Activated CD4-positive, alpha-beta memory T cell treated with anti-CD3 and anti-CD28 coated beads for 36 hours (primary cell): ENCODE results near the gene ZACN. TPM values are rescaled to one million over a fixed set of nuclear protein-coding genes. Genes with fewer than 3 reads are reported as not detected.

ENCODE experiments used
- CTCF ChIA-PET: fragments of 350-600 bp; sonication (Branson Sonifier 250); formaldehyde crosslinking; loops from one replicate; lab custom pipeline; 2021; ENCODE audit warnings: antibody characterized with exemption, inconsistent platforms; lab: Charles Lee
- POLR2A ChIA-PET: fragments of 350-600 bp; sonication (Branson Sonifier 250); formaldehyde crosslinking; loops from one replicate; lab custom pipeline; 2021; ENCODE audit warnings: antibody characterized with exemption; lab: Charles Lee
- DNase-seq: peaks from one replicate; pipeline ENCODE4 v3.0.0-alpha.2; 2020
- H3K27ac Mint-ChIP-seq: one replicate; pipeline ENCODE4 v1.8.0; 2021; ENCODE audit warnings: mixed read lengths
- H3K27me3 Mint-ChIP-seq: one replicate; pipeline ENCODE4 v1.8.0; 2021; ENCODE audit warnings: mixed read lengths
- H3K36me3 Mint-ChIP-seq: one replicate; pipeline ENCODE4 v1.8.0; 2021; ENCODE audit warnings: mixed read lengths
- H3K4me1 Mint-ChIP-seq: one replicate; pipeline ENCODE4 v1.8.0; 2021; ENCODE audit warnings: low read depth, mixed read lengths
- H3K4me3 Mint-ChIP-seq: one replicate; pipeline ENCODE4 v1.8.0; 2021; ENCODE audit warnings: mild to moderate bottlenecking, mixed read lengths
- H3K9me3 Mint-ChIP-seq: one replicate; pipeline ENCODE4 v1.8.0; 2021; ENCODE audit warnings: mixed read lengths
- intact Hi-C: fragments of 100-400 bp; cut with micrococcal nuclease; formaldehyde crosslinking; loops from one replicate; pipeline ENCODE4 v1.15.1; 2023
- microRNA-seq: library from miRNA; unstranded; fragments of <30 nt; microRNA quantifications from one replicate; pipeline ENCODE4 v1.2.0, GENCODE V29; 2022; ENCODE audit warnings: borderline number of aligned reads, borderline microRNAs expressed, borderline replicate concordance
- total RNA-seq, 2 experiments: library from RNA; stranded (reverse); gene quantifications; one replicate each; pipeline ENCODE4 v1.2.3, GENCODE V29; 2021

The ZACN gene
- total RNA-seq, 2 experiments from 2014 or later = 4.9 to 5.1 TPM

- no peak for DNase-seq
- Mint-ChIP-seq H3K4me3 (no peak overlapping the region), H3K4me1 (peaks cover 12% of the 10 kb centered on the region), H3K27me3 (no peaks in the 10 kb centered on the region), H3K9me3 (no peaks in the 10 kb centered on the region), H3K36me3 (no peaks in the 10 kb centered on the region), H3K27ac (no peak overlapping the region)
- intact Hi-C loops = no loop called here
- CTCF ChIA-PET = interaction anchor here (0.6 to 19.6 kb wide), 8 partner anchors 9 to 174 kb away, joined by 3 to 337 read pairs (median 6); no protein-coding TSS in a partner anchor
- POLR2A ChIA-PET = interaction anchor here (1.2 kb wide), 1 partner anchor 54 kb away, joined by 3 read pairs; no protein-coding TSS in a partner anchor
Observed at GRCh38 chr17:76125391-76125675, 46.4 kb downstream of the ZACN start.

GRCh38 chr17:76125922-76126321, 46.9 kb downstream of the ZACN start:
- intact Hi-C loops = no loop called here
- DNase-seq = no peak
- POLR2A ChIA-PET = interaction anchor here (1.1 to 1.5 kb wide), 3 partner anchors 53 to 150 kb away, joined by 3 to 7 read pairs (median 3); no protein-coding TSS in a partner anchor
- Mint-ChIP-seq H3K27ac (no peak overlapping the region), H3K27me3 (no peaks in the 10 kb centered on the region), H3K4me3 (no peak overlapping the region), H3K9me3 (no peaks in the 10 kb centered on the region), H3K4me1 (peaks cover 12% of the 10 kb centered on the region), H3K36me3 (no peaks in the 10 kb centered on the region)
- CTCF ChIA-PET = interaction anchor here (0.6 to 19.6 kb wide), 11 partner anchors 10 to 173 kb away, joined by 3 to 337 read pairs (median 4); no protein-coding TSS in a partner anchor

DNA sequence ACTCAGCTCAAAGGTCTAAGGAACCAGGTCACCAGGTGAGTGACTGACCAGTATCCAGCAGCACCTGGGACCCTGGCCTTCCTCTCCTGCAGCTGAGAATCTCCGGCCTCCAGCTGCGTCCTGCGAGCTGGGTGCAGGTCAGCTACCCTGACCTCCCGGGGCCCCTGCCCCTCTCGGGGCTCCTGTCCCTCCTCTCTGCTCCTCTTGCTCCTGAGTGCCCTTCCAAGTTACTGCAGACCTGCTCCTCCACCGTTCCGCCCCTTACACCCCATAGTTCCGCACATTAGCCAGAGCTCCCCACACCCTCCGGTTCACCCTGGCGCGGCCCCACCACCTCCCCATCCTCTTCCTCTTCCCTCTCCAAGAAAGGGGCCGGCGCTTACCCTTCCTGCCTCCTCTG, 51.5 kb downstream of the ZACN start:
- Mint-ChIP-seq H3K4me1 (peaks cover 15% of the 10 kb centered on the region), H3K27ac (no peak overlapping the region)
- intact Hi-C loops = loop anchor here (10.0 kb wide), 1 partner anchor 254 kb away; the partner anchor contains the start of gene SPHK1

DNA sequence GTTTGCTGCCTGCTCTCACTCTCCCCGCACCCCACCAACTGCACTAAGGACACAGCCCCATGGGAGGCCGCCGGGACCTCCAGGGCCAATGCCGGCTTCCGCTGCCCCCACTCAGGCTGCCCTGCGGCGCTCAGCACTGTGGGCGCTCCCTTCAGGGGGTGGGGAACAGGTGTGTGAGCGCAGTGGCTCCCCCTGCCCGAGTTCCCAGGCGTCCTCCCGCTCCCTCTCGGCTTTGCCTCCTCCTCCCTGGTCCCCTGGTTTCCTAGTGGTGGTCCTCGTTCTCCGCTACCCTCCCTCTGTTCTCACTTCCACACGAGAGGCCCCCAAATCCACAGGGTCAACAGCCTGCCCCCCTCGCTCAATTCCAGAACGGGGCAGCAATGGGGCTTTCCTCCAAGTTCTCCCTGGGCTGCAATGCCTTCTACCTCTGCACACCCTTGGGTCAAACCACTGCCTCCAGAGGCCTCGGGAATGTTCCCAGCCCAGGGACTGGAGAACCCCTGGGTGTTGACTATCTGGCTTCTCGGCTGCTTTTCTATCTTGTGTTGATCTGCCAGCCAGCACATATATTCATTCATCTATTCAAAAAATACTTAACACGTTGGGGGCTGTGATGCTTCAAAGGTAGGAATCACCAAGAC, 52.2 kb downstream of the ZACN start:
- Mint-ChIP-seq H3K36me3 (no peaks in the 10 kb centered on the region), H3K27ac (no peak overlapping the region), H3K27me3 (no peaks in the 10 kb centered on the region), H3K9me3 (no peaks in the 10 kb centered on the region), H3K4me1 (peaks cover 15% of the 10 kb centered on the region), H3K4me3 (no peak overlapping the region)
- ChIA-PET POLR2A (no interaction called here), CTCF (no interaction called here)
- intact Hi-C loops = loop anchor here (10.0 kb wide), 1 partner anchor 254 kb away; the partner anchor contains the start of gene SPHK1
- DNase-seq = no peak

More for the DNA sequence above, 51.5 kb downstream of the ZACN start:
- no peak for DNase-seq
- Mint-ChIP-seq H3K27me3 (no peaks in the 10 kb centered on the region), H3K4me3 (no peak overlapping the region), H3K9me3 (no peaks in the 10 kb centered on the region), H3K36me3 (no peaks in the 10 kb centered on the region)
- ChIA-PET CTCF (interaction anchor here (0.6 to 1.4 kb wide), 2 partner anchors 49 to 116 kb away, joined by 3 read pairs; no protein-coding TSS in a partner anchor), POLR2A (interaction anchor here (0.9 kb wide), 1 partner anchor 125 kb away, joined by 3 read pairs; no protein-coding TSS in a partner anchor)

DNA sequence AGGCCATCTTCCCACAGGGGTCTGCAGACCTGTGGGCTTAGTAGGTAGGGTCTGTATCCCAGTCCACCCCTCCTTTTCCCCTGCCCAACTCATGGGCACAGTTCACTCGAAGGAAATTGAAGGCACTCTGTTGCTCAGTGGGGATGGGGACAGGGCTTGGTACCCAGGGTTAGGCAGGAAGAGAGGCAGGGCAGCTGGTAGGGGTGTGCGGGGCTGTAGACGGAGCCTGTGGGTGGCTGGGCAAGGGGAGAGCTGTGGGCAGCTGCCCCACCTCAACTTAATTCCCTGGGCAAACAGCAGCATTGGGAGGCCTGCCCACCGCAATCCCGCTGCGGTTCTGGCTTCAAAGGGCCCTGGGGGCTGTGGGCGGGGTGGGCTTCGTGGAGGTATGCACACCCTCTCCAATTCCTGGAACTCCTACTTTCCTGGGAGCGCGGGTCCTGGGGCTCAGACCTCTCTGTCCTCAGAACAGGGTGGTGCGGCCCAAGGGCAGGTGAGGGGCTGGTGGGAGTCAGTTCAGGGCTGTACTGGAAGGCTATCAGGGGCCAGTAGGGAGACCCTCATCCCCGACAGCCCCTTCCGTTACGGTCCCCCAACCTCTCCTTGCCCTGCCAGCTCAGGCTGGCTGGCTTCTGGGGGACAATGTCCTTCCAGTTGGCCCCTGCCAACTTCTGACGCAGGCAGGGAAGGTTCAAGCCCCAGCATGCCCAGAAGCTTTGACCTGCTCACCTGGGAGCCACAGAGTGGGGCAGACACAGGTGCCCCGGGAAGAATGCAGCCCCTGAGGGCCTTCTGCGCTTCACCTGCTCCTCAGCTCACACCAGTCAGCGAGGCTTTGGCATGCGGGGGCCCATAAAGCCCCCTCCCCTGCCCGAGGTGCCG, 53.0 kb downstream of the ZACN start:
- Mint-ChIP-seq H3K4me3 (no peak overlapping the region), H3K36me3 (no peaks in the 10 kb centered on the region), H3K9me3 (no peaks in the 10 kb centered on the region), H3K4me1 (peaks cover 10% of the 10 kb centered on the region), H3K27me3 (no peaks in the 10 kb centered on the region), H3K27ac (no peak overlapping the region)
- ChIA-PET CTCF (interaction anchor here (1.4 to 1.9 kb wide), 2 partner anchors 10 to 147 kb away, joined by 6 to 7 read pairs; no protein-coding TSS in a partner anchor), POLR2A (no interaction called here)
- intact Hi-C loops = loop anchor here (10.0 kb wide), 1 partner anchor 253 kb away; the partner anchor contains the start of gene SPHK1
- DNase-seq = no peak

Small RNA genes within 50 kb of the gene (microRNA-seq; reads per million reads assigned to microRNA genes)
- gene MIR6868 = 5.9 reads per million, percentile 20 among the genes with 10 or more reads in this experiment

Other genes starting within 250 kb of the ZACN start
- 100 to 1,000 TPM; 135 to 139 TPM for gene UNC13D, start 234.8 kb upstream of the ZACN start, total RNA-seq
- gene WBP2, start 223.8 kb upstream of the ZACN start, total RNA-seq = 10 to 100 TPM; 79.1 to 80.6 TPM
- 10 to 100 TPM; 18.5 to 19.5 TPM for gene TRIM47, start 200.6 kb upstream of the ZACN start, total RNA-seq
- 10 to 100 TPM; 27.5 to 28.2 TPM for gene TRIM65, start 182.2 kb upstream of the ZACN start, total RNA-seq
- 100 to 1,000 TPM; 108 TPM for gene MRPL38, start 174.3 kb upstream of the ZACN start, total RNA-seq
- gene FBF1, start 138.1 kb upstream of the ZACN start, total RNA-seq = 10 to 100 TPM; 17.2 to 18.1 TPM
- gene ACOX1, start 100.0 kb upstream of the ZACN start, total RNA-seq = 10 to 100 TPM; 34.0 to 35.1 TPM
- gene TEN1, start 99.9 kb upstream of the ZACN start, total RNA-seq = 10 to 100 TPM; 11.4 to 12.3 TPM
- gene CDK3, start 78.3 kb upstream of the ZACN start, total RNA-seq = 1 to 10 TPM; 2.9 to 3.7 TPM
- under 1 TPM in 1 of 2 experiments, not detected in 1; 0.02 TPM for gene EVPL, start 51.9 kb upstream of the ZACN start, total RNA-seq
- 100 to 1,000 TPM; 142 to 148 TPM for gene SRP68, start 6.7 kb upstream of the ZACN start, total RNA-seq
- gene GALR2, start 4.4 kb upstream of the ZACN start, total RNA-seq = 1 to 10 TPM; 3.5 to 4.8 TPM
- 10 to 100 TPM; 63.3 to 66.0 TPM for gene EXOC7, start 24.6 kb downstream of the ZACN start, total RNA-seq
- under 1 TPM; 0.22 to 0.29 TPM for gene FOXJ1, start 62.1 kb downstream of the ZACN start, total RNA-seq
- gene RNF157, start 161.3 kb downstream of the ZACN start, total RNA-seq = 10 to 100 TPM; 25.4 to 28.0 TPM
- gene UBALD2, start 186.2 kb downstream of the ZACN start, total RNA-seq = 100 to 1,000 TPM; 317 TPM
- 1 to 10 TPM; 1.0 to 1.1 TPM for gene QRICH2, start 229.1 kb downstream of the ZACN start, total RNA-seq